CD4-positive, alpha-beta memory T cell (primary cell): Measurements from ENCODE around the gene ECI1. TPM values are rescaled to one million over a fixed set of nuclear protein-coding genes. Genes with fewer than 3 reads are reported as not detected.
"Not testable (repeated sequence)": the region's sequence is repeated elsewhere in the genome, so short reads cannot be mapped to it uniquely, and the experiment has no call there.

Experiments
- CTCF ChIA-PET: fragments of 350-600 bp; sonication (Branson Sonifier 250); formaldehyde crosslinking; loops from one replicate; lab custom pipeline; 2021; ENCODE audit warnings: inconsistent platforms; ENCODE audit not compliant: partially characterized antibody; lab: Charles Lee
- POLR2A ChIA-PET: fragments of 350-600 bp; sonication (Branson Sonifier 250); formaldehyde crosslinking; loops from one replicate; lab custom pipeline; 2021; ENCODE audit not compliant: partially characterized antibody; lab: Charles Lee
- DNase-seq, 5 donors: peaks; one replicate each; pipeline versions ENCODE4 v3.0.0 to v3.0.0-alpha.2; 2020 to 2022; ENCODE audit warnings: mixed read lengths in 1 of 5
- H3K27ac ChIP-seq: one replicate; pipeline ENCODE4 v1.7.0; 2013; ENCODE audit warnings: low read depth, low read length
- H3K27me3 ChIP-seq: 2 replicates; pipeline ENCODE4 v1.7.0; 2013; ENCODE audit warnings: mild to moderate bottlenecking, low read length, moderate library complexity; ENCODE audit not compliant: insufficient read depth
- H3K36me3 ChIP-seq: 2 replicates; pipeline ENCODE4 v1.7.0; 2013; ENCODE audit warnings: mild to moderate bottlenecking, low read length, moderate library complexity; ENCODE audit not compliant: insufficient read depth
- H3K4me1 ChIP-seq: 2 replicates; pipeline ENCODE4 v1.7.0; 2013; ENCODE audit warnings: mild to moderate bottlenecking, low read length, moderate library complexity; ENCODE audit not compliant: insufficient read depth
- H3K4me3 ChIP-seq, 2 donors: one replicate each; pipeline ENCODE4 v1.7.0; 2013; ENCODE audit warnings: low read length in 2 of 2, mild to moderate bottlenecking in 1 of 2
- H3K9me3 ChIP-seq, 2 donors: one replicate each; pipeline ENCODE4 v1.7.0; 2013; ENCODE audit warnings: low read length in 2 of 2, control low read depth in 1 of 2; ENCODE audit not compliant: control insufficient read depth in 1 of 2
- H3K27ac Mint-ChIP-seq, 7 donors: one replicate each; pipeline ENCODE4 v1.8.0; 2020 to 2021; ENCODE audit warnings: mixed read lengths in 7 of 7, mild to moderate bottlenecking in 6 of 7, inconsistent platforms in 3 of 7, moderate library complexity in 3 of 7
- H3K27me3 Mint-ChIP-seq, 2 donors: one replicate each; pipeline ENCODE4 v1.8.0; 2020 to 2021; ENCODE audit warnings: mixed read lengths in 2 of 2
- H3K36me3 Mint-ChIP-seq, 2 donors: one replicate each; pipeline ENCODE4 v1.8.0; 2020 to 2021; ENCODE audit warnings: mixed read lengths in 2 of 2, inconsistent platforms in 1 of 2, mild to moderate bottlenecking in 1 of 2
- H3K4me1 Mint-ChIP-seq, 4 donors: one replicate each; pipeline ENCODE4 v1.8.0; 2020 to 2021; ENCODE audit warnings: mixed read lengths in 4 of 4, mild to moderate bottlenecking in 1 of 4
- H3K4me3 Mint-ChIP-seq, 8 donors: one replicate each; pipeline ENCODE4 v1.8.0; 2020 to 2021; ENCODE audit warnings: mixed read lengths in 8 of 8, mild to moderate bottlenecking in 7 of 8, moderate library complexity in 6 of 8, inconsistent platforms in 3 of 8
- H3K9me3 Mint-ChIP-seq, 8 donors: one replicate each; pipeline ENCODE4 v1.8.0; 2020 to 2021; ENCODE audit warnings: mixed read lengths in 8 of 8, mild to moderate bottlenecking in 5 of 8, inconsistent platforms in 3 of 8, moderate library complexity in 1 of 8
- intact Hi-C: fragments of 100-400 bp; cut with micrococcal nuclease; formaldehyde crosslinking; loops from one replicate; pipeline ENCODE4 v1.15.1; 2023
- polyA plus RNA-seq, 2 donors: library from polyadenylated mRNA; unstranded; fragments of 300-500 nt; fragmentation: Illumina TruSeq; gene quantifications; one replicate each; pipeline ENCODE4 v1.2.3, GENCODE V29; 2021
- total RNA-seq, 2 experiments: library from RNA; stranded (reverse); gene quantifications; one replicate each; pipeline ENCODE4 v1.2.3, GENCODE V29; 2021

The ECI1 gene
- total and polyA plus RNA-seq, 4 experiments from 2014 or later, result 33.0 to 51.1 (median 41.0) TPM

DNA sequence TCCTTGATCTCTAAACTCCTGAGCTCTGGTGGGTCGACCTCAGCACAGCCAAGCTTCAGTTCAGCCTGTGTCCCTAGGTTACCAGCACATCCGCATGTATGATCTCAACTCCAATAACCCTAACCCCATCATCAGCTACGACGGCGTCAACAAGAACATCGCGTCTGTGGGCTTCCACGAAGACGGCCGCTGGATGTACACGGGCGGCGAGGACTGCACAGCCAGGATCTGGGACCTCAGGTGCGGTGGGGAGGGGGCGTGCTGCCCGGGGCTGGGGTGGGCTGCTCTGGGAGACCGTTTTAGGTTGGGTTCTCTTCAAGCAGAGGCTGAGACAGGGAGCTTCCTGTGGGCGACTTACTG, 45.0 kb downstream of the ECI1 start:
- ChIA-PET CTCF (interaction anchor here (0.9 to 1.4 kb wide), 3 partner anchors 9 to 66 kb away, joined by 3 to 4 read pairs (median 3); partner anchors contain the start of genes ECI1 and PGP), POLR2A (interaction anchor here (0.6 to 5.3 kb wide), 15 partner anchors 9 to 476 kb away, joined by 3 to 48 read pairs (median 4); partner anchors contain the start of genes AMDHD2, CASKIN1, E4F1 and ECI1)
- peaks cover 26% of the 10 kb centered on the region for H3K4me1 ChIP-seq
- peaks cover 11% of the 10 kb centered on the region for H3K36me3 ChIP-seq
- DNase-seq, result peak in 1 of 5 donors; percentile 42
- H3K36me3 Mint-ChIP-seq, result peaks cover 6 to 19% of the 10 kb centered on the region in 2 donors
- H3K27ac Mint-ChIP-seq, result peak overlapping the region in 6 of 7 donors; percentile 24 to 89 (median 76)
- H3K4me3 Mint-ChIP-seq, result peak overlapping the region; percentile 42 to 87 (median 74)
- H3K27me3 Mint-ChIP-seq, result no peaks in the 10 kb centered on the region
- H3K9me3 Mint-ChIP-seq, result no peaks in the 10 kb centered on the region
- H3K27ac ChIP-seq, result peak overlapping the region; percentile 90
- H3K4me1 Mint-ChIP-seq, result peaks cover 12 to 29% (median 18%) of the 10 kb centered on the region in 4 donors
- H3K27me3 ChIP-seq, result no peaks in the 10 kb centered on the region
- H3K4me3 ChIP-seq, result peak overlapping the region in 1 of 2 donors; percentile 89
- no peaks in the 10 kb centered on the region for H3K9me3 ChIP-seq
- intact Hi-C loops, result loop anchor here (5.0 kb wide), 1 partner anchor 234 kb away; the partner anchor contains the start of gene TBL3

DNA sequence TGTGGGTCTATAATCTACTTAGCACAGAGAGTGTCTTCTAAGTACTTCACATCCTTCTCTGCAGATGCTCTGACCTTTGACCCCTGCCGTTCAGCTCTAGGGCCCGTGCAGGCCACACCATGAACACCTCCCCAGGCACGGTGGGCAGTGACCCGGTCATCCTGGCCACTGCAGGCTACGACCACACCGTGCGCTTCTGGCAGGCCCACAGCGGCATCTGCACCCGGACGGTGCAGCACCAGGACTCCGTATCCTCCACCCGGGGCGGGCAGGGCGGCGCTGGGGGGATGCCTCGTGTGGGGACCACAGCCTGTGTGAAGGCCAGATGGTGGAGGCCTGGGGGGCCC, 45.4 kb downstream of the ECI1 start:
- intact Hi-C loops, result loop anchor here (1.0 to 5.0 kb wide), 5 partner anchors 9 to 234 kb away; partner anchors contain the start of genes E4F1, RNPS1, TBL3 and TRAF7
- Mint-ChIP-seq H3K27me3 (no peaks in the 10 kb centered on the region), H3K27ac (peak overlapping the region; percentile 59 to 89 (median 78)), H3K4me3 (peak overlapping the region; percentile 71 to 87 (median 76)), H3K9me3 (no peaks in the 10 kb centered on the region), H3K36me3 (peaks cover 6 to 19% of the 10 kb centered on the region in 2 donors), H3K4me1 (peaks cover 12 to 29% (median 18%) of the 10 kb centered on the region in 4 donors)
- Histone ChIP-seq H3K36me3 (peaks cover 11% of the 10 kb centered on the region), H3K27ac (peak overlapping the region; percentile 90), H3K4me3 (peak overlapping the region; percentile 47 to 89), H3K9me3 (no peaks in the 10 kb centered on the region), H3K4me1 (peaks cover 26% of the 10 kb centered on the region), H3K27me3 (no peaks in the 10 kb centered on the region)
- DNase-seq, result no peak
- ChIA-PET CTCF (interaction anchor here (1.1 to 1.4 kb wide), 2 partner anchors 9 to 45 kb away, joined by 3 to 4 read pairs; partner anchors contain the start of genes ECI1 and PGP), POLR2A (interaction anchor here (0.6 to 5.3 kb wide), 20 partner anchors 9 to 477 kb away, joined by 3 to 48 read pairs (median 4); partner anchors contain the start of genes AMDHD2, ATP6V0C, CASKIN1 and E4F1)

DNA sequence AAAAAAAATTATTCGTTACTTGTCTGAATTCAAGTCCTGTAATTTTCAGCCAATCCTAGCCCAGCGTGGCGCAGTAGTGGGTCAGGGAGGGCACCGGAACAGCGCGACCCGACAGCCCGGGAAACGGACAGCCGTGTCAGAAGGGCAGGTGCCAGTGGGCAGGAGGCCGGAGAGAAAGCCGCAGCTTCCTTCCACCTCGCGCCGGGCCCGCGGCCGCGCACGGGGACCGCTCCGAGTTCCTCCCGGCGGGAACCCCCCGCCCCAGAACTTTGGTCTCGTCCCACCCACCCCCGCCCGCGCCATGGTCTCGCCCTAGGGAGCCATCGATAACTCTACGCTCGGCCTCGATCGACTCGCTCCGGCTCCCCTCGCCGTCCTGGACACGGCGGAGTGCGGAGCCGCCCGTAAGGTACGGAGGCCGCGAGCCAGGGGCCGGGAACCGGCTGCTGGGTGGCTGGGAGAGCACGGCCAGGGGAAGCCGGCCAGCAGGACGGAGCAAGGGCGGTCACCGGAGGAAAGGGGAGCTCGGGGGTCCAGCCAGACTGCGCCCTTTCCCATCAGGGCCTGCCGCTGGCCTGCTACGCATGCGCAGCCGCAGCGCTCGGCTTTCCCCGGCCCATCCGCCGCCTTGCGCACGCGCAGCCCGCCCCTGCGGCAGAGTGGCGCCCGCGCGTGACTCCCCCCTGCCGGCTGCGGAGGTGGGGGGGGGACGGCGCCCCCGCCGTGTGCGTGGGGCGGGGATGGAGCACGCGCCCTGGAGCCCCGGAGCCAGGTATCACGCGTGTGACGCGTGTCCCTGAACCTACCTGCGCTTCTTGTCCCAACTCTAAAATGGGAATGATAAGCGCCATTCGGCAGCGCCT, 46.1 kb downstream of the ECI1 start, which contains the start of gene MLST8:
MLST8 (plus strand) TSS at position 351 of the 863 bp plus-strand sequence. CDS start 632 bp downstream, outside the sequence.
- Mint-ChIP-seq H3K9me3 (no peaks in the 10 kb centered on the region), H3K27ac (peak within 1 kb of the TSS; percentile 69 to 95 (median 89)), H3K4me1 (peaks cover 12 to 29% (median 18%) of the 10 kb centered on the region in 4 donors), H3K4me3 (peak within 1 kb of the TSS; percentile 79 to 88 (median 84)), H3K36me3 (peaks cover 6 to 19% of the 10 kb centered on the region in 2 donors), H3K27me3 (peaks cover 0 to under 1% of the 10 kb centered on the region in 2 donors)
- no peaks in the 10 kb centered on the region for H3K27me3 ChIP-seq
- peaks cover 11% of the 10 kb centered on the region for H3K36me3 ChIP-seq
- intact Hi-C loops, result loop anchor here (1.0 to 5.0 kb wide), 5 partner anchors 10 to 233 kb away; partner anchors contain the start of genes E4F1, RNPS1, TBL3 and TRAF7
- DNase-seq, result peak; percentile 87 to 99 (median 97)
- H3K4me1 ChIP-seq, result peaks cover 26% of the 10 kb centered on the region
- H3K4me3 ChIP-seq, result peak within 1 kb of the TSS; percentile 88 to 89
- peak within 1 kb of the TSS; percentile 90 for H3K27ac ChIP-seq
- CTCF ChIA-PET, result interaction anchor here (0.6 to 1.4 kb wide), 2 partner anchors 10 to 670 kb away, joined by 3 read pairs; partner anchors contain the start of gene PGP
- H3K9me3 ChIP-seq, result no peaks in the 10 kb centered on the region
- POLR2A ChIA-PET, result interaction anchor here (1.0 to 5.3 kb wide), 19 partner anchors 10 to 327 kb away, joined by 3 to 48 read pairs (median 5); partner anchors contain the start of genes AMDHD2, ATP6V0C, CASKIN1 and E4F1

DNA sequence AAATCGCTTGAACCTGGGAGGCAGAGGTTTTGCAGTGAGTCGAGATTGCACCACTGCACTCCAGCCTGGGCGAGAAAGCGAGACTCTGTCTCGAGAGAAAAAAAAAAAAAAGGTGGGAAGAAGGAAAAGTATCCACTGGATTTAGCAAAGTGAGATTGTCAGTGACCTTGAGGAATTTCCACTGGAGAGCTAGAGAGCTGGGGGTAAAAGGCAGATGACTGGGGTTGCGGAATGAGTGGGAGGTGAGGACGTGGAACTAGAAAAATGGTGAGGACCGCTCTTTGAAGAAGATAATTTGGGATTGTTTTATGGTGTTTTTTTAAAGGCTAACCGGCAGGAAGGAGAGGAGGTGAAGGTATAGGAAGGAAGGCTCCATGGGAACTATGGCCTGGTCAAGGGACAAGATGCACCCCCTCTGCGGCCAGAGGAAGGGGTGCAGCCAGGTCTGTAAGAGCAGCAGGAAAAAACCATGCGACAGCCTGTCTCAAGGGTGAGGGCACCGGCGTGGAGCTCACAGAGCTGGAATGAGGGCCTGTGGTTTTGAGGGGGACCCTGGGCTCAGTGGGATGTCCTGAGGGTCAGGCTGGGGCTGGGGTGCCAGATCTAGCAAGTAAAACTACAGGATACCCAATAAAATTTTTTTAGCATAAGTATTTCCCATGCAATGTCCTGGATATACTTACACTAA, 46.8 kb downstream of the ECI1 start:
- CTCF ChIA-PET, result interaction anchor here (1.0 kb wide), 1 partner anchor 58 kb away, joined by 4 read pairs; no protein-coding TSS in a partner anchor

DNA sequence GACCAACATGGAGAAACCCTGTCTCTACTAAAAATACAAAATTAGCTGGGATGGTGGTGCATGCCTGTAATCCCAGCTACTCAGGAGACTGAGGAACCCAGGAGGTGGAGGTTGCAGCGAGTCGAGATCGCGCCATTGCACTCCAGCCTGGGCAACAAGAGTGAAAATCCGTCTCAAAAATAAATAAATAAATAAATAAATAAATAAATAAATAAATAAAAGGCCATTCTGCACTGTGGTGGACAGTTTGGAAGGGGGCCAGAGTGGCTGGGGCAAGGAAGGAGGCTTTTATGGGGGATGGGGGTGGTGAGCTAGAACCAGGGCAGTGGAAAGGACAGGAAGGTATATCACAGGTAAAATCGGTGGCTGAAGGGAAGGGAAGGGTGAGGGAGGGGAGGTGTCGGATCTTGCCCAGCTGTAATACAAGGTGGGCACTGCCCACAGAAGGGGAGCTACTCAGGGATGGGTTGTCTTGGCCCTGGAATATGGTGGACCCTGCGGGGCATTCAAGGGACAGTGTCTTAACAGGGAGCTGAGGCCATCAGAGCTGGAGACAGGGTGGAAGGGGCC, 48.2 kb downstream of the ECI1 start:
- H3K27ac Mint-ChIP-seq, result peak overlapping the region in 5 of 7 donors; percentile 13 to 87 (median 58)
- ChIA-PET POLR2A (interaction anchor here (0.9 to 5.3 kb wide), 5 partner anchors 8 to 49 kb away, joined by 3 to 24 read pairs (median 15); partner anchors contain the start of genes CASKIN1, E4F1, ECI1 and PGP), CTCF (interaction anchor here (0.6 to 0.7 kb wide), 2 partner anchors 135 to 696 kb away, joined by 3 to 4 read pairs; no protein-coding TSS in a partner anchor)
- intact Hi-C loops, H3K27me3 ChIP-seq, H3K36me3 ChIP-seq, H3K9me3 ChIP-seq, H3K27me3 Mint-ChIP-seq, DNase-seq, H3K27ac ChIP-seq, H3K9me3 Mint-ChIP-seq, H3K4me3 ChIP-seq: not testable (repeated sequence)
- H3K4me1 ChIP-seq, result peaks cover 26% of the 10 kb centered on the region
- H3K4me3 Mint-ChIP-seq, result peak overlapping the region in 7 of 8 donors; percentile 54 to 78 (median 60)
- peaks cover 6 to 14% of the 10 kb centered on the region in 2 donors for H3K36me3 Mint-ChIP-seq
- H3K4me1 Mint-ChIP-seq, result peaks cover 12 to 30% (median 18%) of the 10 kb centered on the region in 4 donors

More for the DNA sequence above, 46.8 kb downstream of the ECI1 start:
- intact Hi-C loops, result loop anchor here (1.0 to 5.0 kb wide), 5 partner anchors 11 to 232 kb away; partner anchors contain the start of genes E4F1, RNPS1, TBL3 and TRAF7
- Mint-ChIP-seq H3K27ac (peak overlapping the region in 6 of 7 donors; percentile 37 to 93 (median 67)), H3K4me3 (peak overlapping the region; percentile 67 to 88 (median 78)), H3K9me3 (no peaks in the 10 kb centered on the region), H3K4me1 (peaks cover 12 to 29% (median 18%) of the 10 kb centered on the region in 4 donors), H3K36me3 (peaks cover 6 to 17% of the 10 kb centered on the region in 2 donors), H3K27me3 (peaks cover 0 to 1% of the 10 kb centered on the region in 2 donors)
- peak overlapping the region; percentile 88 to 89 for H3K4me3 ChIP-seq
- peaks cover 11% of the 10 kb centered on the region for H3K36me3 ChIP-seq
- no peaks in the 10 kb centered on the region for H3K27me3 ChIP-seq
- POLR2A ChIA-PET, result interaction anchor here (1.0 to 5.3 kb wide), 14 partner anchors 9 to 328 kb away, joined by 3 to 48 read pairs (median 8); partner anchors contain the start of genes ATP6V0C, CASKIN1, E4F1 and ECI1
- peak in 1 of 5 donors; percentile 41 for DNase-seq
- peak overlapping the region; percentile 90 for H3K27ac ChIP-seq
- no peaks in the 10 kb centered on the region for H3K9me3 ChIP-seq
- H3K4me1 ChIP-seq, result peaks cover 26% of the 10 kb centered on the region

DNA sequence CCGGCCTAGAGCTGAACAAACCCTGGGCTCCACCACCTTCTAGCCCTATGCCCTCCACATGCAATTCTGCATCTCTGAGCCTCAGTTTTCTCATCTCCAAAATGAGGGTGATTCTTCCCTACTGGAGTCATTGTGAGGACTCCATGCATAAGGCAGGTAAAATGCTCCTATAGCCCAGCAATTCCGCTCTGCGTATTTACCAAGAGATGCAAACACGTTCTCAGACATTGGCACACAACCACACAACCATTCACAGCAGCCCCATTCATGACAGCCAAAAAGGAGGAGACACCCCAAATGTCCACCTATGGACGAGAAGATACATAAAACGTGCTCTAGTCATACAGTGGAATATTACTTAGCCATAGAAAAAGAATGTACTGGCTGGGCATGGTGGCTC, 51.1 kb downstream of the ECI1 start:
- Histone ChIP-seq H3K36me3 (no peaks in the 10 kb centered on the region), H3K4me3 (no peak overlapping the region), H3K9me3 (no peaks in the 10 kb centered on the region), H3K27me3 (peaks cover 21% of the 10 kb centered on the region), H3K4me1 (peaks cover 12% of the 10 kb centered on the region), H3K27ac (no peak overlapping the region)
- H3K9me3 Mint-ChIP-seq, result no peaks in the 10 kb centered on the region
- H3K27ac Mint-ChIP-seq, result no peak overlapping the region
- POLR2A ChIA-PET, result no interaction called here
- intact Hi-C loops, result no loop called here
- H3K4me3 Mint-ChIP-seq, result no peak overlapping the region
- peaks cover 0 to 2% of the 10 kb centered on the region in 2 donors for H3K36me3 Mint-ChIP-seq
- CTCF ChIA-PET, result no interaction called here
- H3K4me1 Mint-ChIP-seq, result peaks cover 4 to 17% (median 10%) of the 10 kb centered on the region in 4 donors
- peaks cover 10 to 13% of the 10 kb centered on the region in 2 donors for H3K27me3 Mint-ChIP-seq
- no peak for DNase-seq
